NCI-H82 treated with DMSO at 0.1 percent for 48 hours (cell line): ENCODE measurements around the gene CAMP.
A peak's percentile ranks its signal among the peaks of the same experiment; 100 is the strongest.
"Not testable (repeated sequence)": the region's sequence is repeated elsewhere in the genome, so short reads cannot be mapped to it uniquely, and the experiment has no call there.

Experiments used
- DNase-seq: peaks from one replicate; lab custom pipeline; 2025; ENCODE audit not compliant: unreplicated experiment; lab: John Stamatoyannopoulos, UW

Gene CAMP, protein sequence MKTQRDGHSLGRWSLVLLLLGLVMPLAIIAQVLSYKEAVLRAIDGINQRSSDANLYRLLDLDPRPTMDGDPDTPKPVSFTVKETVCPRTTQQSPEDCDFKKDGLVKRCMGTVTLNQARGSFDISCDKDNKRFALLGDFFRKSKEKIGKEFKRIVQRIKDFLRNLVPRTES

DNA sequence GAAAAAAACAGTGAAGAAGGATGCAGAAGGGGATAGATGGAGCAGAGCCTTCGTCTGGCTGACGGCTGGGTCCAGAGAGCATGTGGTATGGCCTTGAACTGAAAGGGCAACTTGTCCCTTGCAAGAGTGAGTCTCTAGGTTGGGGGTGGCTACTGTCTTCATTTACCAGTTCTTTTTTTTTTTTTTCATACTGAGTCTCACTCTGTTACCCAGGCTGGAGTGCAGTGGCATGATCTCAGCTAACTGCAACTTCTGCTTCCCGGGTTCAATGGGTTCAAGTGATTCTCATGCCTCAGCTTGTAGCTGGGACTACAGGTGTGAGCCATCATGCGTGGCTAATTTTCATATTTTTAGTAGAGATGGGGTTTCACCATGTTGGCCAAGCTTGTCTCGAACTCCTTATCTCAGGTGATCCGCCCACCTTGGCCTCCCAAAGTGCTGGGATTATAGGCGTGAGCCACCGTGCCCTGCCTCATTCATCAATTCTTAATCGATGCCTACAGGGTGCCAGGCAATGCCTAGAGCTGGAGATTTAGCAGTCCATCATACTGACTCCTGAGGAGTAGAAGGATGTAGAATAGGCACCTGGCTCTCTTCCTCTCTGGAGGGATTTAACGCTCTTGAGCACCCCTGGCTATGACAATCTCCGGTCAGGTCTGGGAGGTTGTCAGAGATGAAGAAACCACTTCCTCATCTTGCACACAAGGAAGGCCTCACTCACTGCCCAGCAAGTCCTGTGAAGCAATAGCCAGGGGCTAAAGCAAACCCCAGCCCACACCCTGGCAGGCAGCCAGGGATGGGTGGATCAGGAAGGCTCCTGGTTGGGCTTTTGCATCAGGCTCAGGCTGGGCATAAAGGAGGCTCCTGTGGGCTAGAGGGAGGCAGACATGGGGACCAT, at the start of gene CAMP:
TSS of gene CAMP (plus strand) at position 880 of the 898 bp plus-strand sequence. CDS start at position 897, 17 bp downstream.
- DNase-seq = no peak

DNA sequence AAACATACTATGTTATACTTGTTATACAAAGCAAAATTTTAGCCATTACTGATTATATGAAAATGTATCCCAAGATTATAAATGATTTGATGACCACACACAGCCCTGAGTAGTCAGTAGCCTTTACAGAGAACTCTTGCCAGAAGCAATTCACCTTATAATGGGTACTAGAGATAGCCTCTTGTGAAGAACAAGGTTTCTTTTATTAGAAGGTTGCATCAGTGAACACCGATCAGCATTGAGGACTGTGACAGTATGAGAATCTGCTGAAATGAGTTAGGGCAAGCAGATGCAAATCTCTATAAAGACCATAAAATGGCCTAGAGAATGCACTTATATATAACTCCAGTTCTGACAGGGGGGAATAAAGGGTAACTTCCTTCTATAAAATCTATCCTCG, 45.2 kb upstream of the CAMP start:
- no peak for DNase-seq

DNA sequence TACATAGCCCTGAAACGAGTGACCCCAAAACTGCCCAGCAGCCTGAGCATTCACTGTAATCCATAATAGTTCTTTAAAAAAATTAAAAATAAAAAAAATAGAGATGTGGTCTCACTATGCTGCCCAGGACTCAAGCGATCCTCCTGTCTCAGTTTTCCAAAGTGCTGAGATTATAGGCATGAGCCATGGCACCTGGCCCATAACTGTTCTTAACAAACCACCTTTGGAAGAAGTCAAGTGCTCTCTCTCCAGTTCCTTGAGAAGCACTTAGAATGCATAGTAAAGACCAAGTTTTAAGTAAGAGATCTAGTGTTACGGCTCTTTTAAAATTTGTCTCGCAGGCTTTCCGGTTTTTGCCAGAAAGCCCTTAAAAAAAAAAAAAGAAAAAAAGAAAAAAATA, 43.3 kb upstream of the CAMP start:
- no peak for DNase-seq

DNA sequence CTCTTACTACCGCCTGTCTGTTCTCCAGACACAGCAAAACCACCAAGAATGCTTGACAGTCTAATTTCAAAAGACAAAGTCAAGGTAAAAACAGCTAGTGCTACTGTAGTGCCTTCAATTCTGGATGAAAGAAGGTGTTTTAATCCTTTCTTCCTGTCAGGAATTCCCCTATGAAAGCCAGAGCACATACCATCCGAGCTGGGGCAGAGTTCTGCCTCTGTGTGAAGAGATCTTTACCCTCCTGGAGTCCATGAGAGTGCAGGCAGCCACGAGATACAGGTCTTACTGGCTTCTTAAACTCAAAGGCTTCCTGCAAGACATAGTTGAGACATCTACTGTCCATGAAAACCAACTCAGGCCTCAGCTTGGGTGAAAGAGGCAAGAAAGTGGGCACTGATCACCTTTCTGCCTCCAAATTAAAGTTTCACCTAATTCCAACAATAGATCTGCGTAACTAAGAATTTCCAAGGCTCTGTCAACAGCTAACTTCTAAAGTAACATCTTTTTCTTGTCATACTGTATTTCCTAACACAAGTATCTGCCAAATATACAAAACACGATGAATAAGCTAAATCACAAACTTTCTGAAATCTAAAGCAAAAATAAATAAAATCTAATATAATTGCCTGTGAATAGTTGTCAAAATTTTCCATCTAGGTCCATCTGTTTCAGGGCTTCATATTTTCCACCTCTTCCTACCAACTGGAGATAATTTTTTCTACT, 42.6 kb upstream of the CAMP start:
- DNase-seq = no peak

DNA sequence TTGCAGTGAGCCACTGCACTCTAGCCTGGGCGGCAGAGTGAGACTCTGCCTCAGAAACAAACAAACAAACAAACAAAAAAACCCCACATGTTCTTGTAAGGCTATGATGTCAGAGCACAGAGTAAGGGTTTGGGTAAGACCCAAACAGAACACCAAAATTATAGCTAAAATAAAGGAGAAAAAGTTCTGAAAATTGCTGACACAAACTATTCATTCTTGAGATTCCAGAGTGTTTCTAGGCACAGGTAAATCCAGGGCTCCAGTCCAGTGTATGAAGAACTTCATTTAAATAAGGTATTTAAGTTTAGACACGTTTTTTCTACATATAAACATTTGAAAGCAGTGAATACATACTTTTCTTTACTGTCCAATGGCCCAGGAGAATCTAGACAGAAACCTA, 39.0 kb upstream of the CAMP start:
- no peak for DNase-seq

DNA sequence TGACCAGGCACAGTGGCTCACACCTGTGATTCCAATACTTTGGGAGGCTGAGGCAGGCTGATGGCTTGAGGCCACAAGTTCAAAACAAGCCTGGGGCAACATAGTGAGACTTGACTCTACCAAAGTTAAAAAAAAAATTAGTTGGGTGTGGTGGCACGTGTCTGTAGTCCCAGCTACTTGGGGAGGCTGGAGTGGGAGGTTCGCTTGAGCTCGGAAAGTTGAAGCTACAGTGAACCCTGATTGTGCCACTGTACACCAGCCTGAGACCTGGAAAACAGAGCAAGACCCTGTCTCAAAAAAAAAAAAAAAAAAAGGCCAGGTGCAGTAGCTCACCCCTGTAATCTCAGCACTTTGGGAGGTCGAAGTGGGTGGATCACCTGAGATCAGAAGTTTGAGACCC, 38.2 kb upstream of the CAMP start:
- no peak for DNase-seq

DNA sequence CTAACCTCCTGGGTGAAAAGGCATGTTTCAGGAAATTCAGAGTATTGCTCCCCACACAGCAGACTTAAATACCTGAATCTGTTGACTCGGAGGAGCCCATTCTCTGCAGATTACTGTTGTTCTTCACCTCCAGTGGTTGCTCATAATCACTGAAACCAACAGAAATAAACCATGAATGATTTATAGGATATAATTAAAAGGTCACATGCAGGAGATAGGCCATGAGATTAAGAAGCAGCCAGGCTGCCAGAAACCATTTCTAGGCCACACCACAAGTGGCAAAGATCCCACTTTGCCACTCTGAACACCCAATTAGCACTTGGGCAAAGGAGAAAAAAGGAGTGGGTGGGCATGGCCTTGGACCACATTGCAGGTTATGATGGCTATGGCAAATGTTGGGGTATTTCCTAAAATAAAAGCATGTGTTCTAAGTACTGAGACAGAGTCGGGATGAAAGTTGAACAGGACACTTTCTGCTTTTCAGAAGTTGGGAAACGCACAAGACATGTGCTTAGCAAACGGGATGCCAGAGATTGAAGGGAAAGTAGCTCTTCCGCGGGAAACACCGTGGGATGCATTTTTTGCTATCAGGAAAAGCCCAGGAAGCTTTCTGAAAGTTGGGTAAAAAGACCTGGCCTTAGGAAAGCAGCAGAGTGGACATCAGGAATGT, 36.5 kb upstream of the CAMP start:
- no peak for DNase-seq

DNA sequence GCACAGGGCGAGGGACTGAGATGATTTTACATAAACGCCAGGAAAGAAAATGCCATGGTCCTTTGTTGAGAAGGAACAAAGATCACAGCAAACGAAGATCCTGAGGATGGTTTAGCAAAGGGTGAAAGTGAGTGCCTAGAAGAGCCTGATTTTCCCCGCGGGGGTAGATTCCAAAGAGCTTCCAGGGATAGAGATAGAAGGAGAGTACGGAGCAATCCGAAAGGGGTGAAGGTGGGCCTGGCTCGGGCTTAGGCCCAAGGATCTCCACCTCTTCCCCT, 36.1 kb upstream of the CAMP start:
- DNase-seq = no peak

DNA sequence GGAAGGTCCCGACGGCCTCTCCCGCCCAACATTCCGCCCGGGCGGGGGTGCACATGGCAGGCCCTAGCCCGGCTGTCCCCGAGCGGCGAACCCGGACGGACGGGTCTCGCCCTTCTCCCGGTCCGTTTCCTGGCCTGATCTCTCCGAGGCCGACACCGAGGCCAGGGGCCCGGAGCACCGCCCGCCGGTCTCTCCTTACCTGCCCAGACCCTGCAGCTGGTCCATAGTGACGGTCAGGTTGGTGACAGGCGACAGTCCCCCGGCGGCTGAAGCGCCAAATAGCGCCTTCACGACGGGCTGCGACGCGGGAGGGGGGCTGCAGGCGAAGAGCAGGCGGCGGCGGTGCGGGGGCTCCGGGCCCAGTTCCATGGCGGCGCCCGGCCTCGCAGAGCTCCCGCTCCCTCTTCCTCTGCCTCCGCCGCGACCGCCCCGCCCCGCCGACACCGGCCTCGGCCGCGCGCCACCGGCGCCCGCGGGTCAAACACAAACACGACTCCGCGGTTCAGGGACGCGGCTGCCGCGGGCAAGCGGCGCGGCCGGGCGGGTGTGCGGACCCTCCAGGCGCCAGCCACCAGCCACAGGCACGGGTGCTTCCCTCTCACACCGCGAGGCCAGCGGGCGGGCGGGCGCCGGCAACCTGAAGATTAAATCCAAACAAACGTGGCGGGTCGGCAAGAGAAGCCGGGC, 35.6 kb upstream of the CAMP start:
- DNase-seq = no peak

DNA sequence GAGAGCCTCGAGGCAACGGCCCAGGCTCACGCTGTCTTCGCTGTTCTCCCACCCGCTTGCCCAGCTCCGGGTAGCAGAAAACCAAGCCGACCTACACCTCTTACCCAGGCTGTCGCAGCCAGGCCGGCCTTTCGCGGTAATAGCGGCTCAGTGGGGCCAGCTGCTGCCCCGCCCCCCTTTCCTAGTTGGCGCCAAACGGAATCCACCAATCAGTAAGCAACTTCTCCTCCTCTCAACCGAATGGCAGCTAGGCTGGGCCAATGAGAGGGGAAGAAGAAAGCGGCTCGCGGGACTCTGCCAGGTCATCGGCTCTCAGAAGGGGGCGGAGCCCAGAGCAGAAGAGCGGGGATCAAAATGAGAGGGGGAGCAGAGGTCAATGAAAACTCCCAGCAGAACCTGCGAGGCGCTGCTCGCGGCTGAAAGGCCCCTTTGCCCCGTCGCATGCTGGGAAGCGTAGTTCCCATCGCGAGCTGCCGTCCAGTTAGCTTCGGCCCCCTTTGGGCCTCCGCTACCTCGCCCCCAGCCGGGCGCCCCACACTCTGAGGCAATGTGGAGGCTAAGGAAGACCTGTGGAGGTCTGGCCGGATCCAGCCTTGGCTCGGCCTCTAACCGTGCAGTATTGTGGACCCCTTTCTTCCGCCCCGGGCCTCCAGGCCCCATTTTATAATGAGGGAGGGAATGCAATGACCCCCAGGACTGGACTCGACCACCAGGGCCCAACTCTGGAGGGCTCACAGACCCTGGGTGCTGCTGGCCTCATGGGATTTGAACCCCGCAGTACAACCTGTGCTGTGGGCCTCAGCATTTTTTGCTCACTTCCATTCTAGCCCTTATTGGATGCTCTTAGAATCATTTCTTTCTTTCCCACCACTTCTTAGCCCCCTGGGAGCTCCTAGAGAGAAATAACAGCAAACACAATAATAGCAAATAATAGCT, 34.8 kb upstream of the CAMP start, which contains the start of gene CDC25A:
TSS of gene CDC25A (minus strand) at position 152 of the 936 bp plus-strand sequence. CDS start 470 bp downstream, outside the sequence.
- DNase-seq = peak; percentile 98

DNA sequence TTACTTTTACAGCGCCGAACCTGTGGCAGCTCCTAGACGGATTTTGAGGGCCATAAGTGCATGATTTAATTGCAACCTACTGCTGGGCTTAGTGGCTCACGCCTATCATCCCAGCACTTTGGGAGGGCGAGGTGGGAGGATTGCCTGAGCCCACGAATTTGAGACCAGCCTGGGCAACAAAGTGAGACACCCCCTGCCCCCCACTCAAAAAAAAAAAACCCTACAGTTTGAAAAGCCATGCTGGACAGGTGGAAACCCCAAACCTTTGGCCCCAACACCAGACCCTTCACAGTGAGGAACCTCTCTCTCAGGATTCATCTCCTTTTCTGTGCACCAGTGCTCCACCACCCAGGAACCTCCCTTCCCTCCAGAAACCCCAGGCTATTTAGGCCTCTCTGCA, 34.0 kb upstream of the CAMP start:
- DNase-seq = no peak

DNA sequence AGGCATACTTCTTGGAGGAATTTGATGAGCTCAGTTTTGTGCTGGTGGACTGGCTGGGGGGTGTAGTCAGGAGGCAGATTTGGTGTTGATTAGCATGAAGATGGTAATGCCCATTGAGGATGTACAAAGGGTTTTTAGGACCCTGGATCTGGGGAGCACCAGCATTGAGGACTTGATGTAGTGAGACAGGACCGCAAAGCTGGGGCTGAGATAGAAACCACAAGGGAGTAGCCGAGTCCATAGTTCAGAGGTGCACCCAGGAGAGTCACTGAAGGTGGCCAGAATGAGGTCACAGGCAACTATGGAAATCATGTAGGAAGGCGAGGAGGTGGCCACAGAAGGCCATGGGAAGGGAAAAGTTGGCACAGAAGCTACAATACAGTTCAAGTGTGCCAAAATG, 32.4 kb upstream of the CAMP start:
- DNase-seq = no peak

DNA sequence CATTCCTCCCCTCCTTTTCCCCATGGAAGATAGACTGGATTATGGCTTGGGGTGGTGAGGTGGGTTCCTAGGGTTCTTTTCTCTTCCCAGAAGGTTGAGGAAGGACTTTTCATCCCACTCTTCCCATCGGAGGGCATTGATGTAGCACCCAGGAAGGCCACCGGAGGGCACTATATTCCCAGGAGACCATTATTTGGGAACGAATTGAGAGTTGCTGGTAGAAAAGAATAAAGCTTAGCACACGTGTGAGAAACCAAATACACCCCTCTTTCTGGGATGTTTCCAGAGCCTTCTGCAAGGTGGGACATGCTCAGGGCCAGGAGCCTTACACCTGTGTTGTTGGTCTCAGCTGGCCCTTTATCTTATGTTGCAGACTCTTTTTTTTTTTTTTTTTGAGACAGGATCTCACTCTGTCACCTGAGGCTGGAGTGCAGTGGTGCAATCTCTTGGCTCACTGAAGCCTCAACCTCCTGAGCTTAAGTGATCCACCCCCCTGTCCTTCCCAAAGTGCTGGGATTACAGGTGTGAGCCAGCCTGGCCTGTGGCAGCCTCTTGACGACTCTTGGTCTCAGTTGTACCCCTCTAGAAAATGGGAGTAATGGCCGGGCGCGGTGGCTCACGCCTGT, 28.7 kb upstream of the CAMP start:
- peak; percentile 51 for DNase-seq

DNA sequence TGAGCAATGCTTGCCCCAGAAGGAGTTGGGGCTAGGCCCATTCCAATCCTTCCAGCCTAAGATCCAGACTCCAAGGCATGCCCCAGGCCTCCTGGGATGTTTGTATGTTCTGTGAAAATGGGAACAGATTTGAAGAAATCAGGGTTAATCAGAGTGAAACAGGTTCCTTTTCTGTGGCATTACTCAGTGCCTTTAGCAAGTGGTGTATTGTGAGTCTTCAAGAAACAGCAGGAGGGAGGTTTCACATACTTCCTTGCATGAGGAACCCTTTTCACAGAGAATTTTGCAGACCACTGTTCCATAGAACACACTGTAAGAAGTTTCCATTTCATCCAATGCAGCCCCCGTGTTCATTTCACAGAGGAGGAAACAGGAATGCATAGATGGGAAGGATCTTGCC, 26.7 kb upstream of the CAMP start:
- DNase-seq = no peak

DNA sequence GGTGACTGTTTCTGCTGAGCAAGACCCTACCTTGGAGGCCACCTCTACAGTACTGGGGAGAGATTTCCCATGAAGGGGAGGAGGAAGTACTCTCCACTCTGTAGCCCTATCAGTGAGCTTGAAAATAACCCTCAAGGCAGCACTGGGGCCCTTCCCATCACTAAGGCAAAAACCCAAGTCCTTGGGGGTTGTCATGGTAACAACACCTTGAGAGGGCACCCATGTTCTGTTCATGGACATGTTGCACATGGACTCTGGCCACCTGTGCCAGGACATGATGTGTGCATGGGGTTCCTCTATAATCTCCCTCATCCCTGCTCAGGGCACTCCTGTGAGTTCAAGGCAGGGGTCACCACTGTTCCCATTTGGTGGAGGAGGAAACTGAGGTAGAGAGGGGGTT, 24.2 kb upstream of the CAMP start:
- DNase-seq = no peak

DNA sequence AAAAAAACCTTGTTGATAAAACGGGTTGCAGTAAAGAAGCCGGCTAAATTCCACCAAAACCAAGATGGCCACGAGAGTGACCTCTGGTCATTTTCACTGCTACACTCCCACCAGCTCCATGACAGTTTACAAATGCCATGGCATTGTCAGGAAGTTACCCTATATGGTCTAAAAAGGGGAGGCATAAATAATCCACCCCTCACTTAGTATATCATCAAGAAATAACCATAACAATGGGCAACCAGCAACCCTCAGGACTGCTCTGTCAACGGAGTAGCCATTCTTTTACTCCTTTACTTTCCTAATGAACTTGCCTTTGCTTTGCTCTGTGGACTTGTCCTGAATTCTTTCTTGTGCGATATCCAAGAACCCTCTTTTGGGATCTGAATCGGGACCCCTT, 20.7 kb upstream of the CAMP start:
- DNase-seq = no peak

DNA sequence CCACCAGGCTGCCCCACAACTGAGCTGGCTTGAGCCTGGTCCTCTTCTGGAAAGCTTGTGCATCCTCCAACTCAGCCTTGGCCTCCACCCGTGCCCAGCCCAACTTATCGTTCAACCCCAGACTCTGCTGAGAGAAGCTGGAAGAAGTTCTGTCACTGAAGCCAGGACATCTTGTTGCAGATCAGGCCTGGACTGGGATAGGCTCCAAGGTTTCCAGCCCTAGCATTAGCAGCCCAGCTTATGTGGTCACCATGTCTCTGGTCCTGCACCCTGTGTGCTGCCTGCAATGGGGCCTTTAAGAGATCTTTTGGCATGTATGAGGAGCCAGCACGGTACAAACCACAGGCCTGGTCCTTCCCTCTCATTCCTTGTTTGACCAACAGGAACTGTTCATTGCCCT, 15.2 kb upstream of the CAMP start:
- no peak for DNase-seq

DNA sequence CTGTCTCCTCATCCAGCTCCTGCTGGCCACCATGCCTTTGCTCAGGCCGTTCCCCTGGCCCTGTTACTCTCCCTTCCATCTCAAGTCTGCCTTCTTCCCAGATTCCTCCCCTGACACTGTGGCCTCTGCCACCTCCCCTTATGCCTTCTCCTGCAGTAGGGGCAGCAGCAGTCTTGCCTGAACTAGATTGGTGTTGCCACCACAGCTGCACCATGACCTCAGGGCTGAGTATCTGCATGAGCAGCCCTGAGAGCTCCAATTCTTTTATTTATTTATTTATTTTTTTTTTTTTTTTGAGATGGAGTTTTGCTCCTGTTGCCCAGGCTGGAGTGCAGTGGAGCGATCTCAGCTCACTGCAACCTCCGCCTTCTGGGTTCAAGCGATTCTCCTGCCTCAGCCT, 13.8 kb upstream of the CAMP start:
- DNase-seq = no peak

DNA sequence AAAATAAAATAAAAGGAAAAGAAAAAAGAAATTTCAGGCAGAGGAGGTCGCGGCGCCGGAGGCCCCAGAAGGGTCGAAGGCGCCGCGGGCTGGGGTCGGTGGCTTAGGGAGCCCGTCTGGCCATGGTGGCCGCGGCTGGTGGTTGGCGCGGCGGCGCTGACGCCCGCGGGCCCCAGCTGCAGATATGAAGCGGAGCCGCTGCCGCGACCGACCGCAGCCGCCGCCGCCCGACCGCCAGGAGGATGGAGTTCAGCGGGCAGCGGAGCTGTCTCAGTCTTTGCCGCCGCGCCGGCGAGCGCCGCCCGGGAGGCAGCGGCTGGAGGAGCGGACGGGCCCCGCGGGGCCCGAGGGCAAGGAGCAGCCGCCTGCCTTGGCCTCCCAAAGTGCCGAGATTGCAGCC, 12.8 kb upstream of the CAMP start:
- DNase-seq = not testable (repeated sequence)
